ENCODE results near the gene C18orf63. TPM values are rescaled to one million over a fixed set of nuclear protein-coding genes. Genes with fewer than 3 reads are reported as not detected.

C18orf63 gene
- total and polyA plus RNA-seq, 2 of the 4 experiments (the other 2 are of a cell fraction), result not detected

- Histone ChIP-seq H4K8ac (ENCODE audit: low read depth in 2 of 2, low read length in 2 of 2) (no peak overlapping the region), H2BK20ac (ENCODE audit: low read depth, low read length) (no peak overlapping the region), H3K4ac (ENCODE audit: low read depth, low read length) (no peak overlapping the region), H4K20me1 (ENCODE audit: insufficient read depth, low read length) (no peaks in the 10 kb centered on the region; the same call in 1 of the 2 replicates), H2AK9ac (replicated peaks; ENCODE audit: low read depth, low read length, poor library complexity) (no peak overlapping the region), H4K5ac (ENCODE audit: low read depth, low read length) (no peak overlapping the region), H3K9ac (ENCODE audit: low read depth, low read length) (no peak overlapping the region), H3K56ac (ENCODE audit: extremely low read depth, insufficient read depth, low read length) (no peak overlapping the region), H3K14ac (replicated peaks; ENCODE audit: low read depth, low read length) (no peak overlapping the region), H2BK15ac (ENCODE audit: low read depth, low read length) (no peak overlapping the region), H3K9me1 (ENCODE audit: insufficient read depth, low read length) (no peaks in the 10 kb centered on the region), H2BK5ac (ENCODE audit: low read depth, low read length, poor library complexity, severe bottlenecking) (no peak overlapping the region), H3K4me1 (ENCODE audit: control insufficient read depth, insufficient read depth, low read length) (no peaks in the 10 kb centered on the region; the same call in 1 of the 2 replicates), H3K4me3 (ENCODE audit: insufficient read depth, low read depth, low read length) (no peak overlapping the region), H3K27me3 (ENCODE audit: control insufficient read depth, insufficient read depth, low read length) (no peaks in the 10 kb centered on the region), H2AK5ac (ENCODE audit: low read depth, low read length) (no peak overlapping the region), H3K79me1 (ENCODE audit: low read depth in 1 of 2, low read length in 2 of 2) (peaks cover 0 to 3% of the 10 kb centered on the region in 2 experiments; a peak in 2 of 4 replicates), H3K27ac (ENCODE audit: insufficient read depth, low read length) (no peak overlapping the region), H3K36me3 (ENCODE audit: control insufficient read depth, insufficient read depth, low read length) (no peaks in the 10 kb centered on the region), H3K18ac (ENCODE audit: low read depth, low read length) (no peak overlapping the region), H2AFZ (replicated peaks; ENCODE audit: low read length, poor library complexity) (no peak overlapping the region), H3K9me3 (ENCODE audit: control insufficient read depth, insufficient read depth, low read length) (no peaks in the 10 kb centered on the region), H4K91ac (ENCODE audit: insufficient read depth, low read depth, low read length) (no peak overlapping the region), H3K4me2 (ENCODE audit: low read depth, low read length) (no peak overlapping the region), H3K23ac (ENCODE audit: low read depth, low read length) (no peak overlapping the region), H2BK120ac (ENCODE audit: low read depth, low read length) (no peak overlapping the region)
- dilution Hi-C loops (cut with HindIII; ENCODE audit: low sequenced_read_pairs, unreplicated experiment), result no loop called here
- ChIA-PET CTCF (no interaction called here), POLR2A (ENCODE audit: unreplicated experiment) (no interaction called here)
- DNase-seq (no peak), ATAC-seq (ENCODE audit: low read depth) (no peak)
- WGBS, 2 experiments (ENCODE audit: extremely low coverage in 2 of 2, insufficient read length in 1 of 2), result no CpG with 5 or more reads among the region's 7 CpGs
- no TSS peak for BruUV-seq (replicated peaks)
- intact Hi-C loops (cut with micrococcal nuclease), result no loop called here
- TF ChIP-seq BHLHE40 (IDR thresholded peaks at IDR 0.05; ENCODE audit: low read depth, low read length) (no peak), MAFK (IDR thresholded peaks at IDR 0.05; ENCODE audit: low read depth, low read length) (no peak), FOS (IDR thresholded peaks at IDR 0.05; ENCODE audit: low read depth, low read length) (no peak), MXI1 (IDR thresholded peaks at IDR 0.05; ENCODE audit: borderline replicate concordance, low read depth, low read length) (no peak), USF2 (IDR thresholded peaks at IDR 0.05; ENCODE audit: low read depth, low read length) (no peak), CEBPB (IDR thresholded peaks at IDR 0.05; ENCODE audit: low read depth, low read length) (no peak), CTCF (conservative IDR thresholded peaks at IDR 0.05; ENCODE audit: low read depth, low read length) (no peak)
- in situ Hi-C loops (cut with MboI; ENCODE audit: low sequenced_read_pairs), result no loop called here
Observed at GRCh38 chr18:74268175-74268574, 47.5 kb upstream of the C18orf63 start.

Data from IMR-90 (cell line).